GM21529 (cell line): ENCODE results near the gene USP34.
A peak's percentile ranks its signal among the peaks of the same experiment; 100 is the strongest.
"Not testable (repeated sequence)": the region's sequence is repeated elsewhere in the genome, so short reads cannot be mapped to it uniquely, and the experiment has no call there.

Experiments
- ATAC-seq: cut with Tn5 transposase; IDR thresholded peaks from one replicate; pipeline ENCODE4 v1.9.1; 2021; ENCODE audit not compliant: unreplicated experiment

USP34 gene, protein sequence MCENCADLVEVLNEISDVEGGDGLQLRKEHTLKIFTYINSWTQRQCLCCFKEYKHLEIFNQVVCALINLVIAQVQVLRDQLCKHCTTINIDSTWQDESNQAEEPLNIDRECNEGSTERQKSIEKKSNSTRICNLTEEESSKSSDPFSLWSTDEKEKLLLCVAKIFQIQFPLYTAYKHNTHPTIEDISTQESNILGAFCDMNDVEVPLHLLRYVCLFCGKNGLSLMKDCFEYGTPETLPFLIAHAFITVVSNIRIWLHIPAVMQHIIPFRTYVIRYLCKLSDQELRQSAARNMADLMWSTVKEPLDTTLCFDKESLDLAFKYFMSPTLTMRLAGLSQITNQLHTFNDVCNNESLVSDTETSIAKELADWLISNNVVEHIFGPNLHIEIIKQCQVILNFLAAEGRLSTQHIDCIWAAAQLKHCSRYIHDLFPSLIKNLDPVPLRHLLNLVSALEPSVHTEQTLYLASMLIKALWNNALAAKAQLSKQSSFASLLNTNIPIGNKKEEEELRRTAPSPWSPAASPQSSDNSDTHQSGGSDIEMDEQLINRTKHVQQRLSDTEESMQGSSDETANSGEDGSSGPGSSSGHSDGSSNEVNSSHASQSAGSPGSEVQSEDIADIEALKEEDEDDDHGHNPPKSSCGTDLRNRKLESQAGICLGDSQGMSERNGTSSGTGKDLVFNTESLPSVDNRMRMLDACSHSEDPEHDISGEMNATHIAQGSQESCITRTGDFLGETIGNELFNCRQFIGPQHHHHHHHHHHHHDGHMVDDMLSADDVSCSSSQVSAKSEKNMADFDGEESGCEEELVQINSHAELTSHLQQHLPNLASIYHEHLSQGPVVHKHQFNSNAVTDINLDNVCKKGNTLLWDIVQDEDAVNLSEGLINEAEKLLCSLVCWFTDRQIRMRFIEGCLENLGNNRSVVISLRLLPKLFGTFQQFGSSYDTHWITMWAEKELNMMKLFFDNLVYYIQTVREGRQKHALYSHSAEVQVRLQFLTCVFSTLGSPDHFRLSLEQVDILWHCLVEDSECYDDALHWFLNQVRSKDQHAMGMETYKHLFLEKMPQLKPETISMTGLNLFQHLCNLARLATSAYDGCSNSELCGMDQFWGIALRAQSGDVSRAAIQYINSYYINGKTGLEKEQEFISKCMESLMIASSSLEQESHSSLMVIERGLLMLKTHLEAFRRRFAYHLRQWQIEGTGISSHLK (N-terminal part only)

DNA sequence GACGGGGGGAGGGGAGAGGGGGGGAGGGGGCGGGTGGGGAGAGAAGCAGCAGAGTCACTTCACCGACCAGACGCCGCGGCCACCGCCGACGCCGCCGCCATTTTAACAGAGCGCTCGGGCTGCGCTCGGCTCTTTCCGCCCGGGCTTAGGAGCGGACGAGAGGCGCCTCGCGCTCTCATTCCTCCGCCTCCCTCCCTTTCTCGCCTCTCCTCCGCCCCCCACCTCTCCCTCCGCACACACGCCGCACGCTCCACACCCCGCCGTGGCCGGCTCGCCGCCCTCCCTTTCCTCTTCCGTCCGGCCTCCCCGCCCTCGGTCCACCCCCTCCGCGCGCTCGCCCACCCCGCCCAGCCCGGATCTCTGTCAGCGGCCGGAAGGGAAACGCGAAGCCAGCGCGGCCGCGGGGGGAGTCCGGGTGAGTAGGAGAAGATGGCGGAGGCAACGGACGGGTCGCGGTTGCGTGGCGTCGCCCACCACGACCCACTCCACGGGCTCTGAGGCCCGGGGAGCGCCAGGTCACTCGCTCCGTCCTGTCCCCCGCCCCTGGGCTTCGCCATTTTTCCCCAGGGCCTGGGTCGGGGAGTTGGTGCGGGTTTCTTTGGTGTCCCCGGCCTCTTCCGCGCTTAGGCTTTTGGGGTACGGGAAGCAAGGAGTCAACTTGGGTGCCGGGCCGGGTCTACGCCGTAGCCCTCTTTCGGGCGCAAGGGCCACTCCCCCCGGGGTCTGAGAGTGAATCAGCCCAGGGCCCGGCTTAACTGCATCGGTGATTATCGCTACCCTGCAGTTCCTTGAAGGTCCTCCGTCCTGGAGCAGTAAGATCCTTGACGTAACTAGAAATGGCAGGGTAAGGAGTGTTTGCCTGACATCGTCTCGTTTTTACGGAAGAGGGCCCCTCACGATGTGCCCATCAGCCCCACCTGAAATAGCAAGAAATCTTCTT, at the start of gene USP34:
TSS of gene USP34 (minus strand) at position 123 of the 940 bp plus-strand sequence. CDS start 395 bp downstream, outside the sequence.
- ATAC-seq = peak; percentile 74

DNA sequence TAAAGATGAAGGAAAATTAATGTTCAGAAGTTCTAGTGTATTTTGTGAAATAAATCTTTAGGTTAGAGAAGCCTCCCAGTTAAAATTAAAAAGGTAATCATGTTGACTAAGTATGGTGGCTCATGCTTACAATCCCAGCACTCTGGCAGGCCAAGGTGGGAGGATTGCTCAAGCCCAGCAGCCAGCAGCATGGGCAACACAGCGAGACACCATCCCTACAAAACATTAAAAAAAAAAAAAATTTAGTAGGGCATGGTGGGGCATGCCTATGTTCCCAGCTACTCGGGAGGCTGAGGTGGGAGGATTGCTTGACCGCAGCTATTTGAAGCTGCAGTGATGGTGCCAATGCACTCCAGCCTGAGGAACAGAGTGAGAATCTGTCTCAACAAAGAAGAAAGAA, 49.4 kb upstream of the USP34 start:
- ATAC-seq = no peak

- ATAC-seq = no peak
Measured at GRCh38 chr2:61512768-61513398, 42.0 kb upstream of the USP34 start.

DNA sequence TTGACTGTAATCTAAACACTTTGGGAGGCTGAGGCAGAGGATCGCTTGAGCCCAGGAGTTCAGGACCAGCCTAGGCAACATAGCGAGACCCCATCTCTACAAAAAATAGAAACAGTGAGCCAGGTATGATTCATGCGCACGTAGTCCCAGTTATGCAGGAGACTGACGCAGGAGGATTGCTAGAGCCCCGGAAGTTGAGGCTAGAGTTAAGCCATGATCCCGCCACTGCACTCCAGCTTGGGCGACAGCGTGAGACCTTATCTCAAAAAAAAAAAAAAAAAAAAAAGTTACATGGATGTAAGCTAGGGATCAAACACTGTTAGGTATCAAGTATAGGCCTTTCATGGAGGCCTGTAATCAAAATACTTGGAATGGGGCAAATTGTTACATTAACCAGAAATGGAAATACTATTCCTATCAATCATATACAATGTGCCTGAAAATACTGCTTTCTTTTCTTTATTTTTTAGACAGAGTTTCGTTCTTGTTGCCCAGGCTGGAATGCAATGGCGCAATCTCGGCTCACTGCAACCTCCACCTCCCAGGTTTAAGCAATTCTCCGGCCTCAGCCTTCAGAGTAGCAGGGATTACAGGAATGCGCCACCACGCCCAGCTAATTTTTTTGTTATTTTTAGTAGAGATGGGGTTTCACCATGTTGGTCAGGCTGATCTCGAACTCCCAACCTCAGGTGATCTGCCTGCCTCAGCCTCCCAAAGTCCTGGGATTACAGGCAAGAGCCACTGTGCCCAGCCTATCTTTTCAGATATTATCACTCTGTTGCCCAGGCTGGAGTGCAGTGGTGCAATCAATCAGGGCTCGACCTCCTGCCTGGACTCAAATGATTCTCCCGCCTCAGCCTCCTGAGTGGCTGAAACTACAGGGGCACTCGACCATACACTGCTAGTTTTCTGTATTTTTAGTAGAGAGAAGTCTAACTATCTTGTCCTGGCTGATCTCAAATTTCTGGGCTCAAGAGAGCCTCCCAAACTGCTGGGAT, 40.1 kb upstream of the USP34 start:
- ATAC-seq = no peak

GRCh38 chr2:61504949-61505348, 34.1 kb upstream of the USP34 start:
- ATAC-seq = no peak

GRCh38 chr2:61499060-61499459, 28.2 kb upstream of the USP34 start:
- no peak for ATAC-seq

- ATAC-seq = no peak
Measured at GRCh38 chr2:61493523-61493942, 22.6 kb upstream of the USP34 start.

- ATAC-seq = no peak
Measured at GRCh38 chr2:61492476-61492875, 21.6 kb upstream of the USP34 start.

DNA sequence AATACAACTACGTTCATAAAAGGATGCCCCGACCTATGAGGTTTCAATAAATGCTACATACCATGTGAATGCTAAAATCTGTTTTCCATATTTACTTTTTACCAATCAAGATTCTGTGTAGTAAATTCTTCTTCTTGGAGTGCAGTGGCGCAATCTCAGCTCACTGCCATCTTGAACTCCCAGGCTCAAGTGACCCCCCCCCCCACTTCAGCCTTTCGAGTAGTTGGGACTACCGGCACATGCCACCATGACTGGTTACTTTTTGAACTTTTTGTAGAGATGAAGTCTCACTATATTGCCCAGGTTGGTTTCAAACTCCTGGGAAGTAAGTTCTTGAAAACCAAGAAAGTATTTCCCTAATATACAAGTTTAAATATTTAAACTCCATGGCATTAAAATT, 14.4 kb upstream of the USP34 start:
- no peak for ATAC-seq

- ATAC-seq = no peak
Measured at GRCh38 chr2:61478086-61478485, 7.2 kb upstream of the USP34 start.

GRCh38 chr2:61476929-61477589, 6.2 kb upstream of the USP34 start:
- not testable (repeated sequence) for ATAC-seq

GRCh38 chr2:61471905-61472805, 1.3 kb upstream of the USP34 start:
- no peak for ATAC-seq

DNA sequence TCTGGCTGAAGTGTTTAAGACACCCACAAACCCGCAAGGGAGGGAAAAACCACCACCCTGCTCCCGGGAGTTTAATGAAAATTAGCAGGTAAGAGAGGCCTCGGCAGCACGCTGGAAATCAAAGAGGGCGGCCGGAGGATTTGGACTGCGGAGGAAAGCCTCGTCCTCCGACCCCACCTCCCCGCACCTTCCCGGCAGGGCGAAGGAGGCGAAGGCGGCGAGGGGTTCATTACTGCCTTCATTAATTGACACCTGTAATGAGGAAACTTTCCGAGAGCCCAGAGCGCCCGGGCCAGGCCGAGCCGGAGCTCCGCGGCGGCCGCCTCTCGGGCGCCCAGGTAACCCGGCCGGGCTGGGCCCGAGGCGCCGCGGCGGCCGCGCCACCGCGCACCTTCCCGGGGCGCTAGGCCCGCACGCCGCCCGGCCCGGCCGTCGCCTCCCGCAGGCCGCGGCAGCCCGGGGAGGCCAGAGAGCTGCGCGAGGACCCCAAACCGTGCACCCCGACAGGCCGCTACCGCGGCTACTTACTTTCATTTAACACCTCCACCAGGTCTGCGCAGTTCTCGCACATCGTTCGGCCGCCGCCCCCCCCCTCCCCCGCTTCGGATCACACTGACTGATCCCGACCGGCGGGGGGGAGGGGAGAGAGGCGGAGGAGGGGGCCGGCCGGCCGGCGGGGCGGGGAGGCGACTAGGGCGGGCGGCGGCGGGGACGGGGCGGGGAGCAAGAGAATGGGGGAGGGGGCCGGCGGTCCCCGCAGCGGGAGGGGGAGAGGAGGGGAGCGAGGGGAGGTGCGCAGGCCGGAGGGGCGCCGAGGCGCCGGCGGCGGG, 550 bp downstream of the USP34 start:
- peak; percentile 25 for ATAC-seq

GRCh38 chr2:61469424-61470121, 1.3 kb downstream of the USP34 start:
- ATAC-seq = no peak

- ATAC-seq = not testable (repeated sequence)
Measured at GRCh38 chr2:61468231-61468630, 2.7 kb downstream of the USP34 start.
